PFSK-1 (cell line): ENCODE measurements around the gene CD4.

Source experiments
- FOXP2 ChIP-seq: optimal IDR thresholded peaks from 2 replicates; pipeline ENCODE3; 2011; ENCODE audit warnings: borderline replicate concordance, control low read depth, inconsistent platforms; ENCODE audit not compliant: insufficient read depth; ENCODE audit errors: extremely low read length, extremely low read depth
- POLR2AphosphoS5 ChIP-seq: IDR thresholded peaks from 2 replicates; pipeline ENCODE4 v1.6.1; 2012; ENCODE audit warnings: low read depth, mild to moderate bottlenecking, control low read depth, low read length, moderate library complexity
- REST ChIP-seq, 2 experiments: IDR thresholded peaks; 2 replicates each; pipeline versions ENCODE4 v1.6.1 to v1.8.0; 2011 to 2012; ENCODE audit warnings: low read depth in 2 of 2, low read length in 2 of 2, control low read depth in 1 of 2, inconsistent platforms in 1 of 2, mild to moderate bottlenecking in 1 of 2, moderate library complexity in 1 of 2; ENCODE audit not compliant: insufficient read depth in 1 of 2
- SIN3A ChIP-seq: IDR thresholded peaks from 2 replicates; pipeline ENCODE4 v1.6.1; 2012; ENCODE audit warnings: mild to moderate bottlenecking, low read length, moderate library complexity, borderline replicate concordance; ENCODE audit not compliant: insufficient read depth
- TAF1 ChIP-seq: IDR thresholded peaks from 2 replicates; pipeline ENCODE4 v1.6.1; 2012; ENCODE audit warnings: low read length, control low read depth, borderline replicate concordance; ENCODE audit not compliant: insufficient read depth

CD4 gene

DNA sequence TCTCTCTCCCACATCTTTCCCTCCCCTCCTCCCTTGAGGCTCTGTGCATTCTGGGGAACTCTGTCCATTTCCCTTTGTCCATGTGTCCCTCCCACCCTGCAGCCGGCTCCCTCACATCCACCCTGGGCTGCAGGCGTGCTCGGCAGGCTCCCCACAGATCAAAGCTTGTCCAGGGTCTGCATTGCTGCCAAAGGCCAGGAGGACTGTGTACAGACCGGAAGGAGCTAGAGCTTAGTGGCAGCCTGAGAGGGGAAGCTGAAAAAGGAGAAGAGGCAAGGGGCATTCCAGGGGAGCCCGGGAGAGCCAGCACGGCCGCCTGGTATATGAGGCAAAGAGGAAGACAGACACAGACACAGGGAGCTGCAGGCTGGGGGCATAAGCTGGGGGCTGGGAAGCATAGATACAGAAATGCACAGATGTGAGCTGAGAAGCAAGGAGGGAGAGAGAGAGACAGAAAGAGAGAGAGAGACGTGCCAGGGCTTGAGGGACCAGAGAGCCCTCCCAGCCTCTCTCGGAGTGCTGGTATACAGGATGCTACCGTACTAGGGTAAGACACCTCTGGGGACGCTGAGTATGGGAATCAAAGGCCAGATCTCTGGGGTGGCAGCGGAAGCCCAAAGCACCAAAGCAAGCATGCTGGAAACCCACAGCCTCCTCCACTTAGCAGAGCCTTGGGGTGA is 3.3 kb downstream of the CD4 start:
- TF ChIP-seq POLR2AphosphoS5, result no peak

DNA sequence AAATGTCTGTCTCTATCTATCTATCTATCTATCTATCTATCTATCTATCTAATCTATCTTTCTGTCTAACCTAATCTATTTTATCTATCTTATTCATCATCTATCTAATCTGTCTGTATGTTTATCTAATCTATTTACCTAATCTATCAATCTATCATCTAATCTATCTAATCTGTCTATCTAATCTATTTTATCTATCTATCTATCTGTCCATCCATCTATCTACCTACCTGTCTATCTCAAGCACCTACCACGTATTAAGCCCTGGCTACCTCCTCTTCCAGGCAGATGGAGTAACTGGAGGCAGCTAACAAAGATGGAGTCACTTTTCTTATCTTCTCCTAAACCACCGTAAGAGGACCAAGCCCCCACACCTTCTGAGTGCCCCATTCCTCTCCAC is 5.8 kb downstream of the CD4 start:
- TF ChIP-seq TAF1 (no peak), FOXP2 (no peak), POLR2AphosphoS5 (no peak), SIN3A (no peak), REST (IDR thresholded peaks at IDR 0.05; ENCODE audit: insufficient read depth in 1 of 2, low read depth in 2 of 2, low read length in 2 of 2) (no peak)

GRCh38 chr12:6796576-6796975 is 7.2 kb downstream of the CD4 start:
- TF ChIP-seq POLR2AphosphoS5, result no peak
- TF ChIP-seq TAF1, result no peak
- TF ChIP-seq FOXP2, result no peak
- TF ChIP-seq SIN3A, result no peak
- TF ChIP-seq REST (IDR thresholded peaks at IDR 0.05; ENCODE audit: insufficient read depth in 1 of 2, low read depth in 2 of 2, low read length in 2 of 2), result no peak

DNA sequence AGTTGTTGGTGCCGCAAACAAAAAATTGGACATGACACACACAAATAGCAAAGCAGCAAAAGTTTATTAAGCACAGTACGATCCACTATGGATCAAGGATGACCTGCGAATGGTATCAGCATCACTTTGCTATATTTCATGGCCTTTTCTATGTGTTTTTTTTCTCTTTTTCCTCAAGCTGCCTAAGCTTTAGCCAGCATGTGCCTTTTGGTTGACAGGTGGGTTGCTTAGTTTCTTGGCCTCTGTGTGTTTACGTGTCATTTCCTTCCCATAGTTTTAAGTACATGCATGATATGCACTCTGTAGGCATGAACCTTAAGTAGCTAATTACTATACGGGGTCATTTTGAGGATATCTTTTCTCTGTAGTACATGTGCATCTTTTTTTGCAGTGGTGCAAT is 9.8 kb downstream of the CD4 start:
- no peak for TF ChIP-seq FOXP2
- no peak for TF ChIP-seq POLR2AphosphoS5
- TF ChIP-seq REST (IDR thresholded peaks at IDR 0.05; ENCODE audit: insufficient read depth in 1 of 2, low read depth in 2 of 2, low read length in 2 of 2), result no peak
- TF ChIP-seq SIN3A, result no peak
- TF ChIP-seq TAF1, result no peak

- TF ChIP-seq SIN3A (no peak), TAF1 (no peak), POLR2AphosphoS5 (no peak)
Measured at GRCh38 chr12:6807170-6807569, 17.8 kb downstream of the CD4 start.

GRCh38 chr12:6809056-6809455 is 19.7 kb downstream of the CD4 start:
- no peak for TF ChIP-seq SIN3A
- no peak for TF ChIP-seq REST (IDR thresholded peaks at IDR 0.05; ENCODE audit: insufficient read depth in 1 of 2, low read depth in 2 of 2, low read length in 2 of 2)
- TF ChIP-seq TAF1, result no peak
- TF ChIP-seq POLR2AphosphoS5, result no peak
- no peak for TF ChIP-seq FOXP2
